Breast epithelium (tissue), 3 donors: ENCODE results near the gene BLZF1.

Source experiments
- CTCF ChIP-seq, 3 donors: fragments of 450-650 bp; IDR thresholded peaks; one replicate each; pipeline ENCODE4 v1.5.1; 2016 to 2017; ENCODE audit warnings: antibody characterized with exemption in 3 of 3, mild to moderate bottlenecking in 3 of 3, moderate library complexity in 3 of 3
- POLR2AphosphoS5 ChIP-seq, 3 donors: sonication (generic); formaldehyde crosslinking; IDR thresholded peaks; one replicate each; pipeline ENCODE4 v1.6.1; 2017; ENCODE audit warnings: antibody characterized with exemption in 3 of 3

GRCh38 chr1:169345511-169345910 lies 22.5 kb upstream of the BLZF1 start:
- no peak for TF ChIP-seq POLR2AphosphoS5 (IDR thresholded peaks at IDR 0.05)
- no peak for TF ChIP-seq CTCF (IDR thresholded peaks at IDR 0.05)
